Small intestine (tissue), 7 donors: ENCODE measurements around the gene ZBED6. TPM values are rescaled to one million over a fixed set of nuclear protein-coding genes. Genes with fewer than 3 reads are reported as not detected.
"Not testable (repeated sequence)": the region's sequence is repeated elsewhere in the genome, so short reads cannot be mapped to it uniquely, and the experiment has no call there.

Experiments used
- DNase-seq, 2 donors: peaks; one replicate each; pipeline versions ENCODE4 v3.0.0 to v3.0.0-alpha.2; 2013
- FAIRE-seq: peaks from 2 replicates; lab custom pipeline; 2012; peaks lifted over from hg19 to GRCh38; lab: Jason Lieb, UNC
- H3K27ac ChIP-seq, 3 donors: one replicate each; pipeline ENCODE4 v1.5.1; 2013; ENCODE audit warnings: low read length in 2 of 3, mild to moderate bottlenecking in 2 of 3, control low read depth in 1 of 3, inconsistent platforms in 1 of 3, low read depth in 1 of 3, moderate library complexity in 1 of 3
- H3K27me3 ChIP-seq, 3 donors: one replicate each; pipeline ENCODE4 v1.6.1; 2013; ENCODE audit warnings: low read length in 3 of 3, inconsistent platforms in 1 of 3; ENCODE audit not compliant: control insufficient read depth in 3 of 3, insufficient read depth in 3 of 3
- H3K36me3 ChIP-seq, 3 donors: one replicate each; pipeline ENCODE4 v1.6.1; 2013; ENCODE audit warnings: low read length in 3 of 3, inconsistent platforms in 1 of 3, low read depth in 1 of 3, mild to moderate bottlenecking in 1 of 3, moderate library complexity in 1 of 3; ENCODE audit not compliant: control insufficient read depth in 3 of 3, insufficient read depth in 2 of 3
- H3K4me1 ChIP-seq, 3 donors: one replicate each; pipeline ENCODE4 v1.6.1; 2013; ENCODE audit warnings: low read length in 2 of 3, inconsistent platforms in 1 of 3, low read depth in 1 of 3, mild to moderate bottlenecking in 1 of 3, moderate library complexity in 1 of 3; ENCODE audit not compliant: control insufficient read depth in 3 of 3, insufficient read depth in 2 of 3
- H3K4me3 ChIP-seq, 3 donors: one replicate each; pipeline ENCODE4 v1.5.1; 2013; ENCODE audit warnings: low read length in 3 of 3, control low read depth in 1 of 3, inconsistent platforms in 1 of 3, low read depth in 1 of 3, mild to moderate bottlenecking in 1 of 3, moderate library complexity in 1 of 3
- H3K9me3 ChIP-seq, 2 donors: one replicate each; pipeline ENCODE4 v1.6.1; 2013; ENCODE audit warnings: low read depth in 1 of 2, low read length in 1 of 2; ENCODE audit not compliant: control insufficient read depth in 2 of 2, insufficient read depth in 1 of 2
- WGBS, 3 donors: extraction: QIAGEN DNeasy Blood & Tissue Kit; methylation state at CpG; one replicate each; pipeline ENCODE4 v1.1.7; 2013; 5-methylcytosine and 5-hydroxymethylcytosine counted together
- polyA plus RNA-seq, 4 donors: library from polyadenylated mRNA; stranded (reverse) in 3 of 4; unstranded in 1 of 4; fragments of 200-250 nt in 3 of 4; fragments of 120-200 nt in 1 of 4; gene quantifications; one replicate each; pipeline versions ENCODE4 v1.2.1 to v1.2.3, GENCODE V29; 2013
- donor health status: healthy with polysubstance abuse.
- donor health status: control.
- donor health status: control.
- donor health status: Bipolar disorder and iron deficiency.
- donor health status: healthy.

ZBED6 gene
- polyA plus RNA-seq, 4 donors: 0.27 to 17.8 (median 1.6) TPM

- FAIRE-seq (no peak), DNase-seq (no peak)
- Histone ChIP-seq H3K27me3 (no peaks in the 10 kb centered on the region), H3K36me3 (no peaks in the 10 kb centered on the region), H3K9me3 (no peaks in the 10 kb centered on the region), H3K4me1 (peaks cover 0 to 8% (median 4%) of the 10 kb centered on the region in 3 donors), H3K27ac (no peak overlapping the region), H3K4me3 (no peak overlapping the region)
- WGBS, 3 donors: 88 to 100% (median 97%) methylated on average over 2 of the region's 2 CpGs
Observed at GRCh38 chr1:203792486-203792885, 2.9 kb upstream of the ZBED6 start.

DNA sequence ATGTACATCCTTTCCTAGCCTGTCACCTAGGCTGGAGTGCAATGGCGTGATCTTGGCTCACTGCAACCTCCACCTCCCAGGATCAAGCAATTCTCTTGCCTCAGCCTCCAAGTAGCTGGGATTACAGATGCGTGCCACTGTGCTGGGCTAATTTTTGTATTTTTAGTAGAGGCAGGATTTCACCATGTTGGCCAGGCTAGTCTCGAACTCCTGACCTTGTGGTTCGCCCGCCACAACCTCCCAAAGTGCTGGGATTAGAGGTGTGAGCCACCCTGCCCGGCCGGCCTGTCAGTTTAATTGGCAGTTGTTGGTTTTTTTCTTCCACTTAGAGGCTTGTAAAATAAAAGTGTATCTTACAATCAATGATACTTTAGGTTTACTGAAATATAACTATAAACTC is 1.9 kb upstream of the ZBED6 start:
- not testable (repeated sequence) for H3K9me3 ChIP-seq, H3K36me3 ChIP-seq, FAIRE-seq, H3K27ac ChIP-seq, DNase-seq, H3K27me3 ChIP-seq, H3K4me3 ChIP-seq
- 96 to 97% (median 96%) methylated on average over 7 of the region's 7 CpGs for WGBS, 3 donors
- H3K4me1 ChIP-seq: peaks cover 7 to 10% (median 10%) of the 10 kb centered on the region in 3 donors

- H3K27me3 ChIP-seq: no peaks in the 10 kb centered on the region
- 71 to 75% (median 75%) methylated on average over 19 of the region's 19 CpGs for WGBS, 3 donors
- DNase-seq: no peak
- no peaks in the 10 kb centered on the region for H3K9me3 ChIP-seq
- no peak for FAIRE-seq
- H3K36me3 ChIP-seq: peaks cover 0 to 7% (median 0%) of the 10 kb centered on the region in 3 donors
- peak overlapping the region in 2 of 3 donors; percentile 36 to 96 for H3K27ac ChIP-seq
- H3K4me1 ChIP-seq: peaks cover 8 to 19% (median 10%) of the 10 kb centered on the region in 3 donors
- peak overlapping the region in 1 of 3 donors; percentile 91 for H3K4me3 ChIP-seq
Observed at GRCh38 chr1:203794764-203795440, 521 bp upstream of the ZBED6 start.

- peaks cover 8 to 22% (median 10%) of the 10 kb centered on the region in 3 donors for H3K4me1 ChIP-seq
- no peaks in the 10 kb centered on the region for H3K9me3 ChIP-seq
- H3K4me3 ChIP-seq: peak overlapping the region; percentile 65 to 91 (median 86)
- peak; percentile 44 to 78 for DNase-seq
- H3K36me3 ChIP-seq: peaks cover 0 to 7% (median 0%) of the 10 kb centered on the region in 3 donors
- no peak for FAIRE-seq
- WGBS, 3 donors: 0% methylated on average over 12 of the region's 12 CpGs
- peak overlapping the region; percentile 57 to 96 (median 88) for H3K27ac ChIP-seq
- no peaks in the 10 kb centered on the region for H3K27me3 ChIP-seq
Observed at GRCh38 chr1:203796236-203796605, 798 bp downstream of the ZBED6 start.

GRCh38 chr1:203797216-203797615 is 1.8 kb downstream of the ZBED6 start:
- H3K27me3 ChIP-seq: no peaks in the 10 kb centered on the region
- WGBS, 3 donors: 66 to 79% (median 72%) methylated on average over 2 of the region's 2 CpGs
- H3K4me3 ChIP-seq: peak overlapping the region in 2 of 3 donors; percentile 65 to 91
- H3K27ac ChIP-seq: no peak overlapping the region
- no peak for FAIRE-seq
- H3K36me3 ChIP-seq: peaks cover 0 to 7% (median 0%) of the 10 kb centered on the region in 3 donors
- no peak for DNase-seq
- no peaks in the 10 kb centered on the region for H3K9me3 ChIP-seq
- H3K4me1 ChIP-seq: peaks cover 8 to 22% (median 10%) of the 10 kb centered on the region in 3 donors

- Histone ChIP-seq H3K4me3 (no peak overlapping the region), H3K27me3 (no peaks in the 10 kb centered on the region)
- FAIRE-seq: no peak
Observed at GRCh38 chr1:203797948-203798655, 2.7 kb downstream of the ZBED6 start.

GRCh38 chr1:203799157-203799556 is 3.7 kb downstream of the ZBED6 start:
- 87 to 98% (median 95%) methylated on average over 4 of the region's 4 CpGs for WGBS, 3 donors
- Histone ChIP-seq H3K36me3 (peaks cover 0 to 18% (median 0%) of the 10 kb centered on the region in 3 donors), H3K27me3 (no peaks in the 10 kb centered on the region), H3K27ac (no peak overlapping the region), H3K4me1 (peaks cover 8 to 22% (median 10%) of the 10 kb centered on the region in 3 donors), H3K9me3 (no peaks in the 10 kb centered on the region), H3K4me3 (no peak overlapping the region)
- no peak for DNase-seq
- no peak for FAIRE-seq

More at GRCh38 chr1:203797948-203798655, 2.7 kb downstream of the ZBED6 start:
- H3K36me3 ChIP-seq: peaks cover 0 to 9% (median 0%) of the 10 kb centered on the region in 3 donors
- peaks cover 8 to 22% (median 10%) of the 10 kb centered on the region in 3 donors for H3K4me1 ChIP-seq
- no peak overlapping the region for H3K27ac ChIP-seq
- WGBS, 3 donors: 74 to 78% (median 76%) methylated on average over 6 of the region's 6 CpGs
- peak in 1 of 2 donors; percentile 26 for DNase-seq
- no peaks in the 10 kb centered on the region for H3K9me3 ChIP-seq

DNA sequence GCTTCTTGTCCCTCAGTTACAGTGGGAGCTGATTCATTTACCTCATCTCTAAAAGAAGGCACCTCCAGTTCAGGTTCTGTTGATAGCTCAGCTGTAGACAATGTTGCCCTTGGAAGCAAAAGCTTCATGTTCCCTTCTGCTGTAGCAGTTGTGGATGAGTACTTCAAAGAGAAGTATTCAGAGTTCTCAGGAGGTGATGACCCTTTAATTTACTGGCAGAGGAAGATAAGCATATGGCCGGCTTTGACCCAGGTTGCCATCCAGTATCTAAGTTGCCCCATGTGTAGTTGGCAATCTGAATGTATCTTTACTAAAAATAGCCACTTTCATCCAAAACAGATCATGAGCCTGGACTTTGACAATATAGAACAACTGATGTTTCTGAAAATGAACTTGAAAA is 4.5 kb downstream of the ZBED6 start:
- FAIRE-seq (no peak), DNase-seq (no peak)
- H3K9me3 ChIP-seq: no peaks in the 10 kb centered on the region
- peaks cover 0 to 22% (median 0%) of the 10 kb centered on the region in 3 donors for H3K36me3 ChIP-seq
- H3K4me3 ChIP-seq: no peak overlapping the region
- H3K27ac ChIP-seq: no peak overlapping the region
- peaks cover 7 to 22% (median 8%) of the 10 kb centered on the region in 3 donors for H3K4me1 ChIP-seq
- H3K27me3 ChIP-seq: no peaks in the 10 kb centered on the region
- WGBS, 3 donors: 56 to 69% (median 65%) methylated on average over 1 of the region's 1 CpG
